Fibroblast of skin of back (primary cell): ENCODE results near the gene PDE11A.
"Not testable (repeated sequence)": the region's sequence is repeated elsewhere in the genome, so short reads cannot be mapped to it uniquely, and the experiment has no call there.

Experiments
- DNase-seq: peaks from one replicate; pipeline ENCODE4 v3.0.0-alpha.2; 2013

Gene PDE11A

GRCh38 chr2:177810906-177811305 is 261.7 kb downstream of the PDE11A start:
- DNase-seq = no peak

- no peak for DNase-seq
Observed at GRCh38 chr2:177808984-177809809, 263.4 kb downstream of the PDE11A start.

DNA sequence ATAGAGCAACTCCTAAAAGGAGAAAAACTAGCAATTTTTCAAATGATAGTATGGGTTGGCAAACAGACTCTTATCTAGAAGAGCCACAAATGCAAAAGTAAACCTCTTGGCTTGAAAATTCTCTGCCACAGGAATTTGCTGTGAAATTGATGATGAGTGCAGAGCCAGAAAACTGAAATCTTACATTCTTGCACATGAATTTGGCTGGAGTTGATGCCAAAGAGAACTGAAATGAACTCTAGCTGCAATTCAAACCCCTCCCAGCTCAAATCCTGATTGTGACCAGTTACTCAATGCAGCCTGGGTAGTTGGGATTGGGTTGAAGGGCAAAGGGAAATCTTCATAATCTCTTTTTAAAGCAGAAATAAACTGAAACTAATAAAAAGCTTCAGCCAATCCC is 266.6 kb downstream of the PDE11A start:
- DNase-seq = no peak

DNA sequence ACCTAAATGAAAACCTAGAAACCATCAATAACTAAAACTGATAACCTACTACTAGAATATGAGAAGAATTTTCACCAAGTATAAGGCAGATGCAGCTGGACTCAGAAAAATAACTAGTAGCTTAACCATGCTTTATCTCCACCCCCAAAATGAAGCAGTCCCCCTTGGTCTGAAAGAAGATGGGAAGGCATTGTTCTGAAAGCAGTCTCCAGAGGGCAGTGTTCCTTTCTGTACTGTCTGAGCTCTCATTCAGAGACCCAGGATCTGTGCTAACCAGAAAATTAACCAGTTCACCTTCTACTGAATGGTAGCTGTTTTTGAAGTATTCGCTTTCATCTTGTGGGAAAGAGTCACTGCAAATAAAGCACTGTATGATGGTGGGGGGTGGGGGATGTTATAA is 273.0 kb downstream of the PDE11A start:
- no peak for DNase-seq

DNA sequence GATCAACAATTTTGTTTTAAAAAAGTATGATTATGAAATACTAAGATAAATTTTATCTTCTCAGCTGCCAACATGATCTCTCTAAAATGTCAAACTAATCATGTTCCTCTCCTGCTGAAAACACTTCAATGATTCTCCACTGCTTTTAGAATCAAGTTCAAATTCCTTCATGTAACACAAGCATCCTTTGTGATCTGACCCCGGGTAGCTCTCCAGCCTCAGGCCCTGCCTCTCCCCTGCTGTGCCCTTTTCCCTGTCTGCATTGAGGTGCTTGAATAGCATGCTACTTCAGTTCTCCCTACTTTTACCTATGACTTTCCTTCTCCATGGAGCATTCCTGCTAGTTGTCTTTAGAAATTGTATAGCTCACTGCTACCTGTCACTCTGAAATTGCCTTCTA is 274.8 kb downstream of the PDE11A start:
- DNase-seq = no peak

DNA sequence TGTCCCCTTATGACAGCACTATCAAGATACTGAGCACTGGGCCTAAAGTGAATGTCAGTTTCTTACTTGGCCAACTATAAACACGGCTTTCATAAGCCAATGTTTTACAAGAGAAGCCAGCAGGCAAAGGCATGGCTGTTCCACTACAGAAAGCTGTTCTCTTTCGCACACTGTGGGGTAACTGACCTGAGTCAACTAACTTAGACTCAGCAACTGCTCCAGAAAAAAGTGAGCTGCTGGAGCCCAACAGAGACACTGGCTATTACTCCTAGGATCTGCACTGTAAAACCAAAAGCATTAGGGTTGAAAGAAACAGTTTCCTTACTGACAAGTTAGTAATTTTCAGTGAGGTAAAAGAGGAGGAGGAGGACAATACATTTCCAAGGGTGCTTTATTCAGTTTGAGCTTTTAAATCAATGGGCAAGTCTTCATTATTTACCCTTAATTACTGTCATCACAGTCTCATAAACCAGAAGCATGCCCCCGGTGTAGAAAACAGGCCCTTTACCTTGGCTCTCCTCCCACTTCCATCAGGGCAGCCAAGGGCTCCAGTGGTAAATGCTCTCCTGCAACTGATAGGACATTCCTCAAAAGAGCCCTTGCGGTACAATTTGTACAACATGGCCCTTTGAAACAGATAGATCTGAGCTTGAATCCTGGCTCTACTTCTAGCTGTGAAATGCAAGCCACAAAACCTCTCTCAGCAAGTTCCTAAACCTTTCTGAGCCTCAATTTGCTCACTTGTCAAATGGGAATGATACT is 275.7 kb downstream of the PDE11A start:
- no peak for DNase-seq

- DNase-seq = no peak
Observed at GRCh38 chr2:177796011-177796410, 276.6 kb downstream of the PDE11A start.

DNA sequence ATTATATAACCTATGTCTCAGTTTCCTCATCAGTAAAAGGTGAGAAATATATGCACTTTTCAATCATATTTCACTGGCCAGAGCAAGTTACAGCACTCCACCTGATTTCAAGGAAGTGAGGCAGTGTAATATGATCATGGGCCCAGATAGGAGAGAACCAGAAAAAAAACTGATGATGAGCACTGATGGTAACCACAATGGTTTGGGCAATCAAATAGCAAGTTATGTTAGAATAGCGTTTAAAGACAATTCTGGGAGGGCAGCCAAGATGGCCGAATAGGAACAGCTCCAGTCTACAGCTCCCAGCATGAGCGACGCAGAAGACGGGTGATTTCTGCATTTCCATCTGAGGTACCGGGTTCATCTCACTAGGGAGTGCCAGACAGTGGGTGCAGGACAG is 287.4 kb downstream of the PDE11A start:
- not testable (repeated sequence) for DNase-seq

DNA sequence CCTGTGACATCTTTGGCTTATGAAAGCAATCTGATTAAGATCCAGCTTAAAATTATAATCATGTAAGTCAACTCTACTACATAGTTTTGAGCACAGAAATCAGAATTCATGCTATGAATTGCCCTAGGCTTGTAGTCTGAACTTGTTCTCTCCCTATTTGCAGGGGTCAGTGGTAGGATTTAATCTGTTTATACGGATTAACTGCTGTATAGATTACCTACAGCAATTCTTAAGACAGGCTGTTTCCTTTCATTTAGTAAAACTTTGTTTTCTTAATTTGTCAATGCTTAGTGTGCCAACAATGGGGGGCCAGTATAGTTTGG is 287.9 kb downstream of the PDE11A start:
- DNase-seq = no peak

DNA sequence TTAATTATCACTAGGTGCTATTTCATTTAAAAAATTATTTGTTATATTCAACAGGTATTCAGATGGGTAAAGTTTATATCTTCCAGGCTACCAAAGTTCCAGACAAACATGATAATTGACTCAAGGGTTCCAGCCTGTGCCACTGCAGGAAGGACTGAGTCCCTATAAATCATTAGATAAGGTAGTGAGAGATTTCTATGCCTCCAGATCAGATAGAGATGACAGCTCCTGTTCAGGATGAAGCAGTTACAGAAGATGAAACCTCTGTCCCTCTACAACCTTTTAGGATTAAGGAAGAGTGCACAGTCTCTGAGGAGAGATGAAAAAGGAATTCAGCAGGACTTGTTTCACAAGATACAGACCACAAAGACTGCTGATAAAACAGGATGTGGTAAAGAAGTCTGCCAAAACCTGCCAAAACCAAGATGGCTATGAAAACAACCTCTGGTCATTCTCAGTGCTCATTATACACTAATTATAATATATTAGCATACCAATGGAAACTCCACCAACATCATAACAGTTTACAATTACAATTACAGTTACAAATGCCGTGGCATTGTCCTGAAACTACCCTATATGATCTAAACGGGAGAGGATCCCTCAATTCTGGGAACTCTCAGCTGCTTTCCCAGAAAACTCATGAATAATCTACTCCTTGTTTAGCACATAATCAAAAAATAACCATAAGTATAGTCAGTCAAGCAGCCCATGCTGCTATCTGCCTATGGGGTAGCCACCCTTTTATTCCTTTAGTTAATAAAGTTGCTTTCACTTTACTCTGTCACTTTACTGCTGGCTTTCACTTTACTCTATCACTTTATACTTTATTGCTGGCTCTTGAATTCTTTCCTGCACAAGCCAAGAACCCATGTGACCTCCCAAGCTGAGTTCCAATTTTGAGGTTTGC is 288.5 kb downstream of the PDE11A start:
- DNase-seq = no peak

- no peak for DNase-seq
Observed at GRCh38 chr2:177783091-177783490, 289.5 kb downstream of the PDE11A start.

GRCh38 chr2:177782613-177783012 is 290.0 kb downstream of the PDE11A start:
- DNase-seq = no peak

DNA sequence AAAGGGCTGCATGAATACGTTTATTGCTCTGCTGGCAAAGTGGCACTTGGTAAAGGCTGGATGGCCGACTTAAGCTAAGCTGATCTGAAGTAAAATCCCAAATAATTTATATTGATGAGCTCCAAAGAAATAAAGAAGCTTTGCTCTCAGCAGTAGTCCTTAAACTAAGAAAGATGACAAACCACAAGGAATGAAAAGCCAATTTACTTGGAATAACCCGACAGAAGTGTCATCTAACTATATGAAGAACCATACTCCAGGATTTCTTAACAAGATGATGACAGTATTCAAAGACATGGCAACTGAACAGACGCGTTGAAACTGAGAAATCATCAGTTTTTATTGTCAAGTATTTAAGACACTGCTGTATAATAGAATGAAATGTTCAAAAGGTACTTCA is 294.1 kb downstream of the PDE11A start:
- DNase-seq = no peak

- peak; percentile 33 for DNase-seq
Observed at GRCh38 chr2:177772529-177772928, 300.0 kb downstream of the PDE11A start.

DNA sequence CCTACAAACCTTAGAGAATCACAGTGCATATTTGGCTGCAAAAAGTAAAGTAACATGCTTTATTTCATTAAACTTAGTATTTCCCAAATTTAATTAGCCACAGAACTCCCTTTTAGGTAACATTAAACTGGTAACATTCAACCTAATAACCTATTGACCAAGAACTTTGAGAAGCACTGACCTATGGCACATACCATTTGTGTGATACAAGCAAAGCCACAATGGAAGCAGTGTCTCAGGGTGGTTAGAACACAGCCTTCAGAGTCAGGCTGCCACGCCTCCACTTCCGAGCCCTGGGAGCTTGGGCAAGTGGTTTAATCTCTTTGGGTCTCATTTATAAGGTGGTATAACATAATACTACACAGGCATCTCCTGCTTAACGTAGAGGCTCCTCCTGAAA is 301.4 kb downstream of the PDE11A start:
- no peak for DNase-seq

- no peak for DNase-seq
Observed at GRCh38 chr2:177767768-177768167, 304.8 kb downstream of the PDE11A start.

DNA sequence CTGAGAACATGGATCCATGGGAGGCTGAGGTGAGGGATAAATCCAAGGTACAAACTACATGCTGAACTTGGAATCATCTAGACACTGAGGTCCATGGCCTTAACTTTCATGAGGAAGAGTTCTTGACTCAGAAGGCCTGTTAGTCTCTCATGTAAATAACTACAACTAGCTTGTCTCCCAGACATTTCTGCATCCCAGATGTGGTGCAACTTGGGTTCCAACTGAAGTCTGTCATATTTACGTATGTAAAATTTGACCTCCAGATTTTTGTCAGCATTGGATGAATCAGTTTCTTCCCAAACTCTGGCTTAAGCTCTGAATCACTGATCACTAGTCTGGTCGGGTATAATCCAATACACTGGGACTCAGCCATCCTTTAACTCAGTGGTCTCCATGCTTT is 306.9 kb downstream of the PDE11A start:
- DNase-seq = no peak

GRCh38 chr2:177763531-177764265 is 308.9 kb downstream of the PDE11A start:
- peak; percentile 64 for DNase-seq

DNA sequence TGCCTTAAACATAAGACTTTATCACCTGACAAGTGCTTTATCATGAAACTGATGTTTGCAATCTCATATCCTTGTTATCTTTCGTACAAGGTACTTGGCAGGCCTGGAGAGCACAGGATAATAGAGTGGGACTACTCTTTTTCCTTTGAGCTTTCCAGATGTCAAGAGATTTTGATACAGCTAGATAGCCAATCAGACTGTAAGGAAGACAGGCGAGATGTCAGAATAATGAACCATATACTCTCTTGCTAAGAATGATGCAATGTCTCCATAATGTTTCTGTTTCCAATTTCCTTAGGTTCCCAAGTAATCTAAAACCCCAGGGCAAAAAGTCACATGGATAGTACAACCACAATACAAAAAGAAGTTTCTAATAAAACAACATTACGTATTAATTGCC is 313.1 kb downstream of the PDE11A start:
- DNase-seq = peak; percentile 12

DNA sequence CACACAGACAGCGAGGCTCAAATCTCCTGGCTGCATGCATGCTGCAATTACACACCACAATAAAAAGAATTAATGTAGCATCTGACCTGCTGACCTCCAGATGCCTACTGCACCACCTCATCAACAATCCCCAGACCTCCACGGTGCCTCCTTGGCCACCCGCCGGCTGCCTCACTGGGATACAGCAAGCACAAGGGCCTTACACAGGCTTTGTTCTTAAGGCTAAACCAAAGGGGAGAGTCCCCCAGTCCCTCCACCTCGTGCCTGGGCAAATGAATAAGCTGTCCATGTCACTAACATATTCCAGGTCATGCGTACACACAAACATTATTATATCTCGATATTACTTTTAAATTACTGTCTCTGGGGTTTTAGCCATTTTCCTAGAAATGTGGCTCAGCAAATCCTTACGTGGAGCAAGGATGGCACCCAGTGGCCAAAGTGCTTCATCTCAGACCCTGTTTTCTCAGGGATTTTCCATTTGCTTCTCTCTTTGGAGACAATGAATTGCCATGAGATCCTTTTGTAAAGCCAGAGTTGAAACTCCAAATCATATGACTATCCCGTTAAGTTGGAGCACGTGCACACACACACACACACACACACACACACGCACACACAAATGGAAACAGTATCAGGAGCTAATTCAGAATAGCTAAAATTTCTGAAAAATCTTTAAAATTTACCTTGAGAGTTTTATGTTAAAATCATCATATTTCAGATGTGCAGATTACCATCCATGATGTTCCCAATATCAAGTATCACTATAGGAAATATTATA is 313.8 kb downstream of the PDE11A start:
- peak; percentile 33 for DNase-seq

DNA sequence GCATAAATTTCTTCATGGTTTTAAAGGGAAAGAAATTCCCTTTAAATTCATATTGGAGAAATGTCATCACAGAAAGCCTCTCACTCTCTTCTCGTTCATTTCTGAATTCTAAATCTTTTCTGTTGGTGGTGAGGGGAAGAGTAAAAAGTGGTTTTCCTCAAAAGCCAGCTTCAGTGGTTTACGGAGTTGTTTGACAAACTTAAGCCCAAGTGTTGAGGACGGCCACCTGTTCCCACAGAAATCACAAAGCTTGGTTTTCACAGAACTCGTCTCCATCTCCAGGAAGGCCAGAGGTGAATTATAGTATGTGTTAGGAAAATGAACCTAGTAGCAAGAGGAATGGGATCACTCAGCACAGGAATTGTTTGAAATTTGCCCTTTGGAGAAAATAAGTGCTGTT is 316.2 kb downstream of the PDE11A start:
- no peak for DNase-seq

DNA sequence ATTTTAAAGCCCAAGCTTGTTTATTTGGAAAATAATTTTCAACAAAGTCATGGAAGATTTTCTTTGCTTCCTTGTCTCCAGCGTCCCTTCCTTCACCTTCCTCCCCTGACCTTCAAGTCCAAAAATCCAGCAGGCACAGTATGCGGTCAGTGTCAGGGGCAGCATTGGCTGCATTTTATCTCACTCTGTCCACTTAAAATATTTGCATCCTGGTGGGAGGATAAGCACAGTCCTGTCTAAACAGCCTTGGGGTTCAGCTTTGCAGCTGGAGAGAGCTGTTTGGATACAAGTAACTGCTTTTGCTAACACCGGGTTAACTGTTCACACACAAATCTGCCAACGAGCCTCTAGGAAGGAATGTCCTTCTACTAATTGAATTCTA is 318.1 kb downstream of the PDE11A start:
- DNase-seq = no peak
